HEK293 (cell line): ENCODE results near the gene MECP2.

Experiments
- PBX3 ChIP-seq: sonication (generic); formaldehyde crosslinking; IDR thresholded peaks from 2 replicates; pipeline ENCODE4 v1.8.1; 2022; ENCODE audit warnings: mild to moderate bottlenecking, moderate library complexity, missing genetic modification reagents
- REST ChIP-seq: fragments of 450-650 bp; formaldehyde crosslinking; IDR thresholded peaks from 2 replicates; pipeline ENCODE4 v1.5.1; 2016; ENCODE audit warnings: missing biosample characterization, missing genetic modification characterization
- ZNF302 ChIP-seq: fragments of 450-650 bp; formaldehyde crosslinking; IDR thresholded peaks from 2 replicates; pipeline ENCODE4 v1.5.1; 2016; ENCODE audit warnings: missing biosample characterization, missing genetic modification characterization, low read depth
- ZXDB ChIP-seq: fragments of 450-650 bp; formaldehyde crosslinking; IDR thresholded peaks from 2 replicates; pipeline ENCODE4 v1.5.1; 2016; ENCODE audit warnings: missing biosample characterization, missing genetic modification characterization

GRCh38 chrX:154032653-154033052 is 64.9 kb downstream of the MECP2 start:
- TF ChIP-seq REST (no peak), PBX3 (no peak), ZNF302 (tag by site-specific recombination) (no peak), ZXDB (tag by site-specific recombination) (no peak)
